ENCODE measurements around the gene LSAMP. TPM values are rescaled to one million over a fixed set of nuclear protein-coding genes. Genes with fewer than 3 reads are reported as not detected.

LSAMP gene
- total and polyA plus RNA-seq, 2 experiments from 2014 or later = 4.6 to 6.0 TPM

GRCh38 chr3:116051040-116051439, 394.2 kb downstream of the LSAMP start:
- no peak for TF ChIP-seq CTCF (IDR thresholded peaks at IDR 0.05; ENCODE audit: low read depth, low read length)
- peak in 1 of 2 donors; percentile 15 for DNase-seq (ENCODE audit: low read depth in 1 of 2, low spot score in 1 of 2)

GRCh38 chr3:116050311-116050915, 394.9 kb downstream of the LSAMP start:
- Histone ChIP-seq H3K27me3 (no peaks in the 10 kb centered on the region), H3K9me3 (ENCODE audit: low read depth) (no peaks in the 10 kb centered on the region), H3K4me1 (ENCODE audit: low read depth) (peaks cover 14% of the 10 kb centered on the region), H3K36me3 (no peaks in the 10 kb centered on the region), H3K27ac (no peak overlapping the region), H3K4me3 (no peak overlapping the region)
- no peak for TF ChIP-seq CTCF (IDR thresholded peaks at IDR 0.05; ENCODE audit: low read depth, low read length)
- DNase-seq (ENCODE audit: low read depth in 1 of 2, low spot score in 1 of 2) = no peak

More at GRCh38 chr3:116051040-116051439, 394.2 kb downstream of the LSAMP start:
- Histone ChIP-seq H3K4me3 (no peak overlapping the region), H3K36me3 (no peaks in the 10 kb centered on the region), H3K9me3 (ENCODE audit: low read depth) (no peaks in the 10 kb centered on the region), H3K27ac (no peak overlapping the region), H3K4me1 (ENCODE audit: low read depth) (peaks cover 14% of the 10 kb centered on the region), H3K27me3 (no peaks in the 10 kb centered on the region)

DNA sequence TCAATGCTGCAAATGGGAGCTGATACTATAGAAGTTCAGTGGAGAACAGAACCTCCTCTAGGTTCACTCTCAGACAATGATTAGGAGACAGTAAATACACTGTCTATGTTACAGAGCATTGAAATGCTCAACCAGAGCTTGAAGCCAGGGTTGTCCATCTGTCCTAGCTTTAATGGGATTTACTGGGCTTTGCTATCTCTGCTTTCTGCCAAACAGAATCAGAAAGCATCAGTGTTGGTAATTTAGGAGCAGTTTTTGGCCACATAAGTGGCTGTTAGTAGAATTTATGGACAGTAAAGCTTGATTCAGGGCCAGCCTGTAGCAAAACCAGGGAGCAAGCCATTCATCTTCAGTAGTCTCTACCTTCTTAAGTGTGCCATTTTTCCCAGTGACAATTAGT, 396.3 kb downstream of the LSAMP start:
- Histone ChIP-seq H3K9me3 (ENCODE audit: low read depth) (no peaks in the 10 kb centered on the region), H3K4me1 (ENCODE audit: low read depth) (peaks cover 14% of the 10 kb centered on the region), H3K27ac (no peak overlapping the region), H3K36me3 (no peaks in the 10 kb centered on the region), H3K4me3 (no peak overlapping the region), H3K27me3 (no peaks in the 10 kb centered on the region)
- no peak for DNase-seq (ENCODE audit: low read depth in 1 of 2, low spot score in 1 of 2)
- TF ChIP-seq CTCF (IDR thresholded peaks at IDR 0.05; ENCODE audit: low read depth, low read length) = no peak

DNA sequence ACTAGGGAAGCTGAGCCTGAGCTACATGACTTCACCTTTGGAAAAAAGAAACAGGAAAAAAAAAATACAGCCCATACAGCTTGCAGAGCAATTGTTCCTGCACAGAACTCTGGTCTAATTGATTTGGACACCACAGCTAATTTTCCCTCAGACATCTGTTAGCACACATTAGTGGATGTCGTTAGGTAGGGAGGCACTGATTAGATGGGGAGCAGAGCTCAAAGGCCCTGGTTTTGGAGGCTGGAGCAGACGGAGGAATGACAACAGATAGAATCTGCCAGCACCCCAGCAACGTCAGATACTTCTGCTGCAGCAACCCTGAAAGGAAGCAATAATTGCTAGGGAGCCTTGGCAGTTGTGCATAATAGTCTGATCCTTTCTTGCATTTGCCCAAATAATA, 398.9 kb downstream of the LSAMP start:
- Histone ChIP-seq H3K36me3 (no peaks in the 10 kb centered on the region), H3K9me3 (ENCODE audit: low read depth) (no peaks in the 10 kb centered on the region), H3K27ac (no peak overlapping the region), H3K4me1 (ENCODE audit: low read depth) (peaks cover 11% of the 10 kb centered on the region), H3K4me3 (no peak overlapping the region), H3K27me3 (no peaks in the 10 kb centered on the region)
- TF ChIP-seq CTCF (IDR thresholded peaks at IDR 0.05; ENCODE audit: low read depth, low read length) = no peak
- DNase-seq (ENCODE audit: low read depth in 1 of 2, low spot score in 1 of 2) = no peak

- no peak overlapping the region for H3K4me3 ChIP-seq
- H3K36me3 ChIP-seq = no peaks in the 10 kb centered on the region
- H3K4me1 ChIP-seq (ENCODE audit: low read depth) = peaks cover 4% of the 10 kb centered on the region
- H3K27ac ChIP-seq = no peak overlapping the region
- no peak for DNase-seq (ENCODE audit: low read depth in 1 of 2, low spot score in 1 of 2)
- no peaks in the 10 kb centered on the region for H3K27me3 ChIP-seq
- no peak for TF ChIP-seq CTCF (IDR thresholded peaks at IDR 0.05; ENCODE audit: low read depth, low read length)
- no peaks in the 10 kb centered on the region for H3K9me3 ChIP-seq (ENCODE audit: low read depth)
Measured at GRCh38 chr3:116045314-116045713, 400.0 kb downstream of the LSAMP start.
